ENCODE measurements around the gene RAG2.

GRCh38 chr11:36565031-36565610 lies 32.9 kb downstream of the RAG2 start:
- TF ChIP-seq REST (IDR thresholded peaks at IDR 0.05; ENCODE audit: insufficient read depth in 1 of 2, low read depth in 2 of 2, low read length in 1 of 2) (no peak), CTCF (IDR thresholded peaks at IDR 0.05) (no peak)
